Neural progenitor cell (in vitro differentiated cells): ENCODE results near the gene USP34. TPM values are rescaled to one million over a fixed set of nuclear protein-coding genes. Genes with fewer than 3 reads are reported as not detected.

ENCODE experiments used
- DNase-seq: peaks from one replicate; pipeline ENCODE4 v3.0.0-alpha.2; 2016; ENCODE audit warnings: low spot score
- H2AFZ ChIP-seq: fragments of 200-600 bp; sonication (generic); replicated peaks from 2 replicates; pipeline ENCODE4 v1.6.1; 2016; ENCODE audit warnings: antibody characterized with exemption
- H3F3A ChIP-seq: fragments of 200-600 bp; sonication (generic); 2 replicates; pipeline ENCODE4 v1.6.1; 2016; ENCODE audit warnings: antibody characterized with exemption, low read depth
- H3K27ac ChIP-seq: fragments of 200-600 bp; sonication (generic); 2 replicates; pipeline ENCODE4 v1.5.1; 2016; ENCODE audit warnings: mild to moderate bottlenecking
- H3K27me3 ChIP-seq: fragments of 200-600 bp; sonication (generic); 2 replicates; pipeline ENCODE4 v1.6.1; 2016; ENCODE audit warnings: mild to moderate bottlenecking, moderate library complexity
- H3K36me3 ChIP-seq: fragments of 200-600 bp; sonication (generic); 2 replicates; pipeline ENCODE4 v1.5.1; 2016
- H3K4me1 ChIP-seq: fragments of 200-600 bp; sonication (generic); 2 replicates; pipeline ENCODE4 v1.6.1; 2016; ENCODE audit warnings: mixed run types
- H3K4me2 ChIP-seq: fragments of 200-600 bp; sonication (generic); 2 replicates; pipeline ENCODE4 v1.6.1; 2016
- H3K4me3 ChIP-seq: fragments of 200-600 bp; sonication (generic); 2 replicates; pipeline ENCODE4 v1.5.1; 2016
- H3K79me2 ChIP-seq: fragments of 200-600 bp; sonication (generic); 2 replicates; pipeline ENCODE4 v1.6.1; 2016; ENCODE audit warnings: low read depth
- H3K9ac ChIP-seq: fragments of 200-600 bp; sonication (generic); 2 replicates; pipeline ENCODE4 v1.6.1; 2016
- H3K9me3 ChIP-seq: fragments of 200-600 bp; sonication (generic); 2 replicates; pipeline ENCODE4 v1.5.1; 2016; ENCODE audit warnings: low read depth
- H4K20me1 ChIP-seq: fragments of 200-600 bp; sonication (generic); 2 replicates; pipeline ENCODE4 v1.6.1; 2016; ENCODE audit warnings: low read depth
- H3K27ac Mint-ChIP-seq: 3 replicates; pipeline ENCODE4 v1.8.0; 2021; ENCODE audit warnings: mixed read lengths
- H3K27me3 Mint-ChIP-seq: 2 replicates; pipeline ENCODE4 v1.8.0; 2022; ENCODE audit warnings: low read depth, mild to moderate bottlenecking, inconsistent platforms, moderate library complexity, mixed read lengths; ENCODE audit not compliant: insufficient read depth
- H3K36me3 Mint-ChIP-seq: 3 replicates; pipeline ENCODE4 v1.8.0; 2021; ENCODE audit warnings: mixed read lengths
- H3K4me1 Mint-ChIP-seq: 3 replicates; pipeline ENCODE4 v1.8.0; 2021; ENCODE audit warnings: mixed read lengths
- H3K4me3 Mint-ChIP-seq: 3 replicates; pipeline ENCODE4 v1.8.0; 2021; ENCODE audit warnings: mild to moderate bottlenecking, moderate library complexity, mixed read lengths
- H3K9me3 Mint-ChIP-seq: 3 replicates; pipeline ENCODE4 v1.8.0; 2020; ENCODE audit warnings: mixed read lengths
- EZH2 ChIP-seq: fragments of 200-600 bp; sonication (generic); IDR thresholded peaks from 2 replicates; pipeline ENCODE4 v1.6.1; 2017; ENCODE audit warnings: antibody characterized with exemption, mild to moderate bottlenecking, moderate library complexity
- EZH2phosphoT487 ChIP-seq: fragments of 200-600 bp; sonication (generic); IDR thresholded peaks from 2 replicates; pipeline ENCODE4 v1.6.1; 2017; ENCODE audit warnings: antibody characterized with exemption
- total RNA-seq: library from RNA; depleted of rRNA; stranded (reverse); fragments of >200 nt; gene quantifications from 2 replicates; pipeline ENCODE4 v1.2.3, GENCODE V29; 2015; ENCODE audit warnings: low replicate concordance
- TF ChIP-seq, protein P1 (sequence below): fragments of 200-600 bp; sonication (generic); IDR thresholded peaks from 2 replicates; pipeline ENCODE4 v1.5.1; 2017; ENCODE audit warnings: antibody characterized with exemption, mild to moderate bottlenecking

Gene USP34
- total RNA-seq, 1 donor from 2014 or later: 162 TPM

DNA sequence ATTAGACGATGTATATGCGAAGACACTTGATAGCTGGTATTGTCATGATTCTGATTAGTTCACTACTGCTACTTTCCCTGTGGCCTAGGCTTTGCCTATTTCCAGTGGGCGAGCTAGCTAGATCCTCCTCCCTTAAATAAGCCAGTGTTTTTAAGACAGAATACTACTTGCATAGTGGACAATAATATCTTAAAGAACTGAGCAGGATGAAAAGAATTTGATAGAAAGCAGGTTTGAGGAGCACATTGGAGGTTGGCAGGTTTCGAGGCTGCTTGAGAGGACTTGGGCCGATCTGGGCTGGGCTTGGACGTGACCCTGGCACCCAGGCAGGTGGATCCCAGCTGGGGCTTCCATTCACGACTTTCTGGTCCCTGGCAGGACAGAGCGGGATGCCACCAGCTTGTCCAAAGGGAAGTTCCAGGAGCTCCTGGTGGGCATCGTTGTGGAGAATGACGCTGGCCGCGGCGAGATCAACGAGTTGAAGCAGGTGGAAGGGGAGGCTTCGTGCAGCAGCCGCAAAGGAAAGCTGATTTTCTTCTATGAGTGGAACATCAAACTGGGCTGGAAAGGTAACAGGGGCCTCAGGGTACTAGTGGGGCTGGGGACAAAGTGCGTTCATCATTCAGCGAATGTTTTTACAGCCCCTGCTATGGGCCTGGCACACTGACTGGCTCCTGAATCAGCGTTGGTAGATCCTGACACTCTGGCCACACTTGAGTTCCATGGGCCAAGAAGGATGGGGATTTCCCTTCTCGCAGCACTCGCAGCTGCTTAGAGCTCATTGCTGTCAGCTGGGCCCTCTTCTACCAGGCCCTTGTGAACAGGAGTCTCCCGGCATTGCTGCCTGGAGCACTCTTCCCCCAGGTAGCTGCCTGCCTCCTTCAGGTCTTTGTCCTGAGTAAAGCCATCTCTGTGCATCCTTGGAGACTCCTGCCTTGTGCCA lies 292.0 kb downstream of the USP34 start:
- DNase-seq: no peak
- Mint-ChIP-seq H3K9me3 (no peaks in the 10 kb centered on the region), H3K27ac (peak overlapping the region; percentile 55), H3K27me3 (peaks cover 7% of the 10 kb centered on the region), H3K36me3 (peaks cover 43% of the 10 kb centered on the region), H3K4me3 (peak overlapping the region; percentile 85), H3K4me1 (peaks cover 41% of the 10 kb centered on the region)
- Histone ChIP-seq H3K4me2 (peak overlapping the region; percentile 81), H3K27me3 (peaks cover 18% of the 10 kb centered on the region), H3K36me3 (peaks cover 5% of the 10 kb centered on the region), H3K9me3 (no peaks in the 10 kb centered on the region), H2AFZ (no peak overlapping the region), H4K20me1 (no peaks in the 10 kb centered on the region), H3K79me2 (peaks cover 22% of the 10 kb centered on the region), H3K27ac (no peak overlapping the region), H3F3A (peaks cover 5% of the 10 kb centered on the region), H3K4me1 (peaks cover 15% of the 10 kb centered on the region), H3K4me3 (peak overlapping the region; percentile 63), H3K9ac (no peak overlapping the region)
- TF ChIP-seq, protein P1, sequence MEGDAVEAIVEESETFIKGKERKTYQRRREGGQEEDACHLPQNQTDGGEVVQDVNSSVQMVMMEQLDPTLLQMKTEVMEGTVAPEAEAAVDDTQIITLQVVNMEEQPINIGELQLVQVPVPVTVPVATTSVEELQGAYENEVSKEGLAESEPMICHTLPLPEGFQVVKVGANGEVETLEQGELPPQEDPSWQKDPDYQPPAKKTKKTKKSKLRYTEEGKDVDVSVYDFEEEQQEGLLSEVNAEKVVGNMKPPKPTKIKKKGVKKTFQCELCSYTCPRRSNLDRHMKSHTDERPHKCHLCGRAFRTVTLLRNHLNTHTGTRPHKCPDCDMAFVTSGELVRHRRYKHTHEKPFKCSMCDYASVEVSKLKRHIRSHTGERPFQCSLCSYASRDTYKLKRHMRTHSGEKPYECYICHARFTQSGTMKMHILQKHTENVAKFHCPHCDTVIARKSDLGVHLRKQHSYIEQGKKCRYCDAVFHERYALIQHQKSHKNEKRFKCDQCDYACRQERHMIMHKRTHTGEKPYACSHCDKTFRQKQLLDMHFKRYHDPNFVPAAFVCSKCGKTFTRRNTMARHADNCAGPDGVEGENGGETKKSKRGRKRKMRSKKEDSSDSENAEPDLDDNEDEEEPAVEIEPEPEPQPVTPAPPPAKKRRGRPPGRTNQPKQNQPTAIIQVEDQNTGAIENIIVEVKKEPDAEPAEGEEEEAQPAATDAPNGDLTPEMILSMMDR: no peak
- no peak for TF ChIP-seq EZH2
- TF ChIP-seq EZH2phosphoT487: no peak

DNA sequence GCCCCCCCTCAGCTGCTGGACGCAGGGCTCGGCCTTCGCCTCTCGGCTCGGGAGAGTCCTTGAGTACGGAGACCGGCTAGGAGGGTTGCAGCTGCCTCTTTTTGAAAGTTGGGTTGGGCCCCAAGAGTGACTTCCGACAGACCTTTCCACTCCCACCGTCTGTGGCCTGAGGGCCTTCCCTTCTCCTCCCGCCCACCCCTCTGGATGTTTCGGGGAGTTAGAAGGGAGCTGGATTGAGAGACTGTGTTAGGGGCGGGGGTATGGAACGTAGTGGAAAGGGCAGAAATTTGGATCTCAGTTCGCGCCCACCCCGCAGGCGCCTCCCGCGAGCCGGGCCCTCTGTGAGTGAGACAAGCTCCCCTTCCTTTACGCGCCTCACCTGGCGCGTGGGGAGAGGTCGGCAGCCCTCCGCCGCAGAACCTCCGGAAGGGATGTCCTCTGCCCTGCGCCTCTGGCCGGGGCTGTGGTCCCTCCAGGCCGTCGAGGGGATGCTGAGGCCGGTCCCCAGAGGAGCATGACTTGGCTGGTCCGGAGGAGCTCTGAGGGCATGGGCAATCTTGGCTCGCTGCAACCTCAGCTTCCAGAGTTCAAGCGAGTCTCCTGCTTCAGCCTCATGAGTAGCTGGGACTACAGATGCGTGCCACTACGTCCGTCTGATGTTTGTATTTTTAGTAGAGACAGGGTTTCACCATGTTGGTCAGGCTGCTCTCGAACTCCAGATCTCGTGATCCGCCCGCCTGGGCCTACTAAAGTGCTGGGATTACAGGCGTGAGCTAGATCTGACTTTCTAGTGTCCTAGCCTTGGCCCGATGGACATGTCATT lies 292.9 kb downstream of the USP34 start:
- Mint-ChIP-seq H3K27me3 (peaks cover 5% of the 10 kb centered on the region), H3K9me3 (no peaks in the 10 kb centered on the region), H3K27ac (peak overlapping the region; percentile 90), H3K4me1 (peaks cover 41% of the 10 kb centered on the region), H3K4me3 (peak overlapping the region; percentile 85), H3K36me3 (peaks cover 33% of the 10 kb centered on the region)
- Histone ChIP-seq H3K9me3 (no peaks in the 10 kb centered on the region), H3K4me1 (peaks cover 15% of the 10 kb centered on the region), H3K9ac (peak overlapping the region; percentile 72), H3K4me3 (peak overlapping the region; percentile 63), H3K79me2 (peaks cover 22% of the 10 kb centered on the region), H3K36me3 (no peaks in the 10 kb centered on the region), H4K20me1 (no peaks in the 10 kb centered on the region), H3K27ac (no peak overlapping the region), H3K4me2 (peak overlapping the region; percentile 81), H3K27me3 (peaks cover 18% of the 10 kb centered on the region), H3F3A (peaks cover 5% of the 10 kb centered on the region), H2AFZ (no peak overlapping the region)
- no peak for DNase-seq
- TF ChIP-seq, protein P1: no peak
- TF ChIP-seq EZH2phosphoT487 (no peak), EZH2 (no peak)

DNA sequence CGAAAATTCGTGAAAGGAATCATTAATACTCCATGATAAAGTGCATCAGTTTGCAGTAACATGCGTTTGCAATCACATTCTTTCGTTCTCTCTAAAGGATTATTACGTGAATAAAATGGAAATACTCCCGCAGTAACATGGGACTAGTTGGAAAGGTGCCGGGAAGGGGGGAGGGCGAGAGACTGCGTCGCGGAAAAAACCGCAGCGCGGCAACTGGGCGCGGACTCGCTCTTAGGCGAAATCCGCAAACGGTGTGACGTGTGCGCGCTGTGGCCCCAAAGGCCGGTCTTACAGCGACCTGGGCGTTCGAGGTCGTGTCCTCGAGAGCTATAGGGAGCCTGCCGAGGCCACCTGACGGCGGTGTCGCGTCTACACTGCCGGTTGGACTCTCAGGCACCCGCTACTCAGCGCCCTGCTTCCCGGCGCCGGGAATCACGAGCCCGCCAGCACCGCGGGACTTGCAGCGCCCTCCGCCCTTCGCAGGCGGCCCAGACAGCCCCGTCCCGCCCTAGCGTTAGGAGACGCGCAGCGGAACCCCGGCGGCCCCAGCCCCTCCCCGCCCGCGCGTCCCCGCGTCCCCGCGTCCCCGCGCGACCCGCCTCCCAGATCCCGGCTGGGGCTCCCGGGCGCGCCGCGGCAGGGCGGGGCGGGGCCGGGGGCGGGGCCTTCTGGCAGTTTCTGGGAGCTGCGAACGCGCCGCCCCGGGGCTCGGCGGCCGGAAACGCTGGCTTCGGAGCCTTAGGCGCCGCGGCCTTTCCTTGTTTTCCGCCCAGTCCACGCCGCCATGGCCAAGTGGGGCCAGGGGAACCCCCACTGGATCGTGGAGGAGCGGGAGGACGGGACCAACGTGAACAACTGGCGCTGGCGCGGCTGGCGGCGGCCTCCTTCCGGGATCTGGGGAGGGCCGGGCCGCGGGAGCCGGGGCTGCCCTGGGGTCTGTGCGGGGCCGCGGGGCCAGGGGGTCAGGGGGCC lies 293.8 kb downstream of the USP34 start:
- peak; percentile 97 for DNase-seq
- Histone ChIP-seq H3K4me2 (peak overlapping the region; percentile 81), H3K36me3 (no peaks in the 10 kb centered on the region), H3K79me2 (peaks cover 22% of the 10 kb centered on the region), H2AFZ (peak overlapping the region; percentile 94), H3K27ac (no peak overlapping the region), H3K9ac (peak overlapping the region; percentile 72), H4K20me1 (no peaks in the 10 kb centered on the region), H3F3A (peaks cover 5% of the 10 kb centered on the region), H3K4me3 (peak overlapping the region; percentile 63), H3K27me3 (peaks cover 18% of the 10 kb centered on the region), H3K4me1 (peaks cover 15% of the 10 kb centered on the region), H3K9me3 (no peaks in the 10 kb centered on the region)
- Mint-ChIP-seq H3K4me1 (peaks cover 41% of the 10 kb centered on the region), H3K9me3 (no peaks in the 10 kb centered on the region), H3K4me3 (peak overlapping the region; percentile 88), H3K27me3 (peaks cover 5% of the 10 kb centered on the region), H3K27ac (peak overlapping the region; percentile 88), H3K36me3 (peaks cover 26% of the 10 kb centered on the region)
- no peak for TF ChIP-seq EZH2phosphoT487
- TF ChIP-seq EZH2: peak; percentile 33
- TF ChIP-seq, protein P1: peak; percentile 7
